Mesenteric fat pad (tissue), 1 donor: Measurements from ENCODE around the gene CDT1. TPM values are rescaled to one million over a fixed set of nuclear protein-coding genes. Genes with fewer than 3 reads are reported as not detected.
"Not testable (repeated sequence)": the region's sequence is repeated elsewhere in the genome, so short reads cannot be mapped to it uniquely, and the experiment has no call there.

Source experiments
- DNase-seq: peaks from one replicate; pipeline ENCODE4 v3.0.0-alpha.2; 2020; ENCODE audit warnings: low spot score
- total RNA-seq: library from RNA; stranded (reverse); fragmentation: NEBNext Ultra II Directional; extraction: Animal tissue kit (Norgen Biotek cat#: 25700); gene quantifications from one replicate; pipeline ENCODE4 v1.2.1, GENCODE V29; 2021
- donor health status: DM: yes; HTN: yes; CAD: no.

The CDT1 gene
- total RNA-seq, 1 donor from 2014 or later, result 0.22 TPM

DNA sequence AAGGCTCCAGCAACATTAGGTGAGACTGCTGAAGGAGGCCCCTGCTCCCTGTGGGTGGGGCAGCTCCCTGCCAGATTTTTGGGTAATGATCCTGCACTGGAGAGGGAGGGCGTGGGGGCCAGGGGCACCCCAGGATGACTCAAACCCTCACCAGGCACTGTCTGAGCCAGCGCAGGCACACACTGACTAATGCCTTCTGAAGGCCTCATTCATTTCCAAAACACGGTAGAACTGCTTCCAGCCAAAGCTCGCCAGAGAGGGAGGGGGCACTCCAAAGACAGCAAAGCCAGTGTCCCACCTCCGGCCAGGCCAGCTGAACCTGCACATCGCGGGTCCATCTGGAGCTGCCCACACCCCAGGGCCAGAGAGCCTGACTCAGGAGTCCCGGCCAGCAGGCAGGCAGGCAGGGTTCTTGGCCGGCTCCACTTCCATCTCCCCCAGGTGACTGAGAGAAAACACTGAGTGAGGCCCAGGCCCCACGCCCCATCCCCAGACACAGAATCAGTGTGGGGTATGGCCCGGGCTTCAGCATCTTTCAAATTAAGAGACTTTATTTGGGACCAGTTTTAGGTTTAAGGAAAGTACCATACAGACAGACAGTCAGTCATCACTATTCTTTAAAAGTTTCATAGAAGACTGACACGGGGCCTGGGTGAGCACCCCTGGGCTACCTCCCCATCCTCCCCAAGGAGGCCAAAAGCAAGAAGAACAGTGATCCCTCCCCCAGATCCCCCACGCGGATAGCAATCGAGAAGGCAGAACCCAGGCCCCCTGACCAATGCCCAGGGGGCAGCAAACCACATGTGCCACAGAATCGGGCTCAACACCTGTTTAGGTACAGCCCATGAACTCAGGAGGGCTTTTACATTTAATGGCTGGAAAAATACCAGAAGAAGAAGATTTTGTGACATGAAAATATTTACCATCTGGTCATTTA lies 20.9 kb upstream of the CDT1 start:
- DNase-seq, result no peak

DNA sequence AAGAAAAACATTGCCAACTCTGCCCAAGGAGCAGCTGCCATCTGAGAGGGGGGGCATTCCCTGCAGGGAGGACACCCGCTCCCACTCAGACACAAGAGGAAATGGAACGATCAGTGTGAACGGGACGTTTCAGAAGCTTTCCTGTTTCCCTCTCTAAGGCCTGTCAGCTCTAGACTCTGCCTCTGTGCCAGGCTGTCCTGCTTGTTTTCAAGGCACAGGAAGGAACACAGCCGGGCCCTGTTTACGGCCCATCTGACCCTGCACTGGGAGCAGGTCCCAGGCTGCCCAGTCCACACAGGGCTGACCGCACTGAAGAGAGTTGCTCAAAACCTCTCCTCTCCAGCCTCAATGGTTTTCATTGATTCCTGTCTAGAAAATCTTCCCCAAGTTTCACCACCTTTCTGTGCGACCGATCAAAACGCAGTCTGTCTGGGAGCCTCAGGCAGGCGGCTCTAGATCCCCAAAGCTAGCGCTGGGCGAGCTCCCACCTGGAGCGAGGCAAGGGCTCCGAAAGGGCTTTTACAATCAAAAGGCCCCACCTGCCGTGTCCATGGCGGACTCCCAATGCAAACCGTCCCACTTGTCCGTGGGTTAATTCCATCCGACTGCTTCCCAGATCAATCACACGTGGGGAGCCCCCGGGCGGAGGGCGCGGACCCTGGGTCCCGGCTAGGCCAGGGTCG lies 20.1 kb upstream of the CDT1 start:
- no peak for DNase-seq

DNA sequence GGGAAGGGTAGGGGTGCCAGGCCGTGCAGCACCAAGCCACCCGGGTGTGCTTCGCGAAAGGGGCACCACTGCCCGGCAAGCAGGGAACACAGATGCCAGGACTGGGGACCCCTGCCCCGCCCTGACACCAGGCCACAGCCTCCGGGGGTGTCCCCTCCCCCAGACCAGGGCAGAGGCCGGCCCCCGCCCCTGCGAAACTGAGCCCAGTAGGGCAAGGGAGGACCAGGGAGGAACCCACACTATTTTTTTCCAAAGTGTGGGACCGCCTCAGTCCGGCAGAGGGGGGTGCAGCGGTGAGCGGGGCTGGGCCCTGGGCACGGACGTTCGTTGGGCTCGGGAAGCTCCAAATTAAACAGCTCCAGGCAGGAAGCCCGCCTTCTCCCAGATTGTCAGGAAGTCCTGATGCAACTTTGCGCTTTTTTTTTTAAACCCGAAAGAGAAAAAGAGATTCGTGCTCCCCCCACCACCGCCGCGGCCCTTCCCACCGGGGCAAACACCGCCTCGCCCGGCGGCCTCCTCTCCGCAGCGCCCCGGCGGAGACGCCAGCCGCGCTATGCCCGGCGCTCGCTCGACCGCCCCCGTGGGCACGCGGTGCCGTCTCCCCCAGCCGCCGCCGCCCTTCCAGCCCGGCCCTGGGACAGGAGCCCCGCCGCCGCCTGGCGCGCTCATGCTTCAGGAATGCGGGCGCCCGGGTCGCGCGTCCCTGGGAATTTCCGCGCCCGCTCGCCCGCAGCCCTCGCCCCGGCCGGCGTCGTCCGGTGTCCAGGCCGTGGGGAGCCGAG lies 19.3 kb upstream of the CDT1 start:
- no peak for DNase-seq

DNA sequence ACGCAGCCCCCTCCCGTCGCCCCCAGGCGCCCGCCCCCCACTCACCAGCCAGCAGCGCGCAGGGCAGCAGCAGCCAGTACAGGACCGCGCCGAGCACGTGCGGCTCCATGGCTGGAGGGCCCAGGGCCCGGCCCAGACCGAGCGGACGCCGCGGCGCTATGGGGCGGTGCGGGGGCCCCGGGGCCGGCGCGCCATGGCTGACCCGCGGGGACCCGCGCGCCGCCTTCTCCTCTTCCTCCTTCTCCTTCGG lies 18.8 kb upstream of the CDT1 start:
- no peak for DNase-seq

DNA sequence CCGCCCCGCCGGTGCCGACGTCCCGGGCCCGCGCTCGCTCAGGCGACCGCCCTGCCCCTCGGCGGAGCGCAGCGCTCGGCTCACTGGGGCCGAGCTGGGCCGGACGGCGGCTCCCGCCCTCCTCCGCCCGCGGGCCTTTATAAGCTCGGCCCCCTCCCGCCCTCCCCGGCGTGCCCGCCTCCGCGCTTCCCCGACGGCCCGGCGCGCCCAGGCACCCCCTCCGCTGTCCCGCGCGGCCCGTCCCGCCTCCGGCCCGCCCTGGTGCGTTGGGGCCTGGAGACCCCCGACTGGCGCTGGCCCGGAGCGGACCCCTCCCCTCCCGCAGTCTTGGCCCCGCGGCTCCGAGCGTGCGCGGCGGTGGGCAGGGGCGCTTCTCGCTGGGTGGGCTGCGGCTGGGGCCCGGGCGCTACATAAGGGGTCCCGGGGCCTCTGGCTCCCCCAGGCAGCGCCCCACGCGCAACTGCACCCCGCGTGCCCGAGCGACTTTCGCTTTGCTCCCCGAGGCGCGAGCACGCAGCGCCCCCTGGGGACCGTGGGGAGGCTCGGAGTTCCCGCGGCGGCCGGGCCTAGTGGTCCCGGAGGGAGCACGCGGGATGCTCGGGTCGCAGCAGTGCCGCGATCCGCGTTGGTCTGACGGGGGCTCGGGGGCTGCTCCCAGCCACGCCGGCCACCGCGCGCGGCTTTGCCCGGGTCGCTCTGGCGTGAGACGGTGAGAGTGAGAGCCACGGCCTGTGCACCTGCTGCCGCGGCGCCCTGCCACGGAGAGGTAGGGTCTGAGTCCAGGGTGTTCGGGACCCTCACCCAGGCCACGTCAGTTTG lies 18.3 kb upstream of the CDT1 start, which contains the start of gene PIEZO1:
TSS of gene PIEZO1 (minus strand) at position 115 of the 819 bp plus-strand sequence. CDS start 256 bp downstream, outside the sequence.
- no peak for DNase-seq

DNA sequence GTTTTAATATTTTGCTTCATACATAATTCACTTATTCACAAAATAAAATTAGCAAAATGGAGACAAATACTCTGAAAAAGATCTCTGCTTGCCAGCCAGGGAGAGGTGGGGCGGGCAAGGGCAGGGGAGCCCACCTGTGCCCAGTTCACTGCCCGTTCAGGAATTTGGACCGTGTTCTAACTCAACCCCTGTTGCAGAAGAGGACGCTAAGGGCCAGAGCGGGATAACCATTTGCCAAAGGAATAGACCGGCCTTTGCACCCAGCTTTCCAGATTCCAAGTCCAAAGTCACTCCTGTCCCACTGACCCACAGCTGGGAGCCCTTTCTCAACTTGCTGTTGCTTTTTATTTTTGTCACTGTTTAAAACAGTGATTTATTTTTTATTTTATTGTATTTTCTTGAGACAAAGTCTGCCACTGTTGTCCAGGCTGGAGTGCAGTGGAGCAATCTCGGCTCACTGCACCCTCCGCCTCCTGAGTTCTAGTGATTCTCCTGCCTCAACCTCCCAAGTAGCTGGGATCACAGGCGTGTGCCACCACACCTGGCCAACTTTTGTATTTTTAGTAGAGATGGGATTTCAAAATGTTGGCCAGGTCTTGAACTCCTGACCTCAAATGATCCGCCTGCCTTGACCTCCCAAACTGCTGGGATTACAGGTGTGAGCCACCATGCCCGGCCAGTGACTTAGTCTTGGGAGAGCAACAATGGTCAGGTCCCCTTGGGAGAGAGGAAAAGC lies 15.8 kb upstream of the CDT1 start:
- no peak for DNase-seq

DNA sequence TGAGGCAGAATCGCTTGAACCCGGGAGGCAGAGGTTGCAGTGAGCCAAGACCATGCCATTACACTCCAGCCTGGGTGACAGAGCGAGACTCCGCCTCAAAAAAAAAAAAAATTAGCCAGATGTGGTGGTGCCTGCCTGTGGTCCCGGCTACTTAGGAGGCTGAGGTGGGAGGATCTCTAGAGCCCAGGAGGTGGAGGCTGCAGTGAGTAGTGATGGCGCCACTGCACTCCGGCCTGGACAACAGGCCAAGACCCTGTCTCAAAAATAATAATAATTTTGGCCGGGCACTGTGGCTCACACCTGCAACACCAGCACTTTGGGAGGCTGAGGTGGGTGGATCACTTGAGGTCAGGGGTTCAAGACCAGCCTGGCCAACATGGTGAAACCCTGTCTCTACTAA lies 14.8 kb upstream of the CDT1 start:
- not testable (repeated sequence) for DNase-seq

DNA sequence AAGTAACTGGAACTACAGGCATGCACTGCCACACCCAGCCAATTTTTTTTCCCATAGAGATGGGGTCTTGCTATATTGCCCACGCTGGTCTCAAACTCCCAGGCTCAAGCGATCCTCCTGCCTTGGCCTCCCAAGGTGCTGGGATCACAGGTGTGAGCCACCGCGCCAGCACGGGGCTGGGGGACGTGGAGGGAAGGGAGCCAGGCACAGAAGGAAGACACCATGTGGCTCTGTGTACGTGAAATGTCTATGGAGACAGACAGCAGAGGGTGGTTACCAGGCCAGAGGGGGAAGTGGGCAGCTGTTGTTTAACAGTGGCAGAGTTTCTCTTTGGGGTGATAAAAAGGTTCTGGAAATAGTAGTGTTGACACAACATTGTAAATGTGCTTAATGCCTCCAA lies 14.0 kb upstream of the CDT1 start:
- DNase-seq, result no peak

DNA sequence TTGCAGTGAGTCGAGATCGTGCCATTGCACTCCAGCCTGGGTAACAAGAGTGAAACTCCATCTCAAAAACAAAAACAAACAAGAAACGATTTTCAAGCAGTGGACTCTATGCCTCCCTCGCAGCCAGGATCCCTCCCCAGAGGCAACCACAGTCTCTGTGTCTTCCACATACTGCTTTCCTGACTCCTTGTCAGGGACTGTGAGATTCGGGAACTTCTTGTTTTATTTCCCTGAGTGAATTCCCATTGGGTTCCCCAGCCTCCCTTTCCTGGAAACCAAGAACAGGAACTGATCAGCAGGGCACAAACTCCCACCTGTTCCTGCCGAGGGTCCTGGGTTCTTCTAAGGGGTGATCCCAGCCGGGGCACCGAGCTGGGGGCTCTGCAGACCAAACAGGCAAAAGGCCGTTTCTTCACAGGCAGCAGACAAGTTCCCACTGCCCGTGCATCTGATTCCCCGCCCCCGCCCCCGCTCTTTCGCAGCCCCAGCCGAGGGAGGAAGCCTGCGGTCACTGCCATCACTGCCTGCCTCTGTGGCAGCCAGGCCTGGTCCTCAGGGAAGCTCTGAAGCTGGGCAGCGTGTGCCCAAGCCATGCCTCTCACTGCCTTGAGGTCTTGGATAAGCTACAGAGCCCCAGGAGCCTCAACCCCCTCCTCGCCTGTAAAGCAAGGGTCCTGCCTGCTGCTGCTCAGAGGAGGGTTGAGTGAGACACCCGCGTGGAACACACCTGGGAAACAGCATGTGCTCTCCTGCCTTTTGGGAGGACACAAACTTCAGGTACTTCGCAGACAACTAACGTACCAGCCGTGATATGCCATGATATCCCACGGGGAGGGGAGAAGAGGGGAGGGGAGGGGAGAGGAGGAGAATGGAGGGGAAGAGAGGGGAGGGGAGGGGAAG lies 13.0 kb upstream of the CDT1 start:
- DNase-seq, result no peak

DNA sequence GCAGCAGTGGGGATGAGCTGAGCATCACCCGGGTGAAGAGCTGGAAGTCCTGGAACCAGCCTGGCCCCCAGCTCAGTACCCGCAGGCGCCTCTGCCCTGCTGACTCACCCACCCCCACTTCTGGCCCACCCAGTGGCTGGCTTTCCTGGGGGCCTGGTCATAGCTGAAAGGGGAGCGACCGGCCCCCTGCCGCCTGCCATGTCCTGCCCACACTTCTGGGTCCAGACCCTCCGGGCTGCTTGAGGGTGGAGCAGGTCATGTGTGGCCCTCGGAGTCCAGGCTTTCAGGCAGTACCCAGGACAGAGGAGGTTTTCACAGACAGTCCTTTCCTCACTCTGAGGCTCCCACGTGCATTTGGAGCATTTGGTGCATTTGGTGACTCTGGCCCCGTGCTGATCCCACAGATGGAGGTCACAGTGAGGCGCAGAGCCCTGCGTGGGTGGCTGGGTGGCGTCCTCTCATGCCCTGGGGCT lies 11.5 kb upstream of the CDT1 start:
- DNase-seq, result no peak

DNA sequence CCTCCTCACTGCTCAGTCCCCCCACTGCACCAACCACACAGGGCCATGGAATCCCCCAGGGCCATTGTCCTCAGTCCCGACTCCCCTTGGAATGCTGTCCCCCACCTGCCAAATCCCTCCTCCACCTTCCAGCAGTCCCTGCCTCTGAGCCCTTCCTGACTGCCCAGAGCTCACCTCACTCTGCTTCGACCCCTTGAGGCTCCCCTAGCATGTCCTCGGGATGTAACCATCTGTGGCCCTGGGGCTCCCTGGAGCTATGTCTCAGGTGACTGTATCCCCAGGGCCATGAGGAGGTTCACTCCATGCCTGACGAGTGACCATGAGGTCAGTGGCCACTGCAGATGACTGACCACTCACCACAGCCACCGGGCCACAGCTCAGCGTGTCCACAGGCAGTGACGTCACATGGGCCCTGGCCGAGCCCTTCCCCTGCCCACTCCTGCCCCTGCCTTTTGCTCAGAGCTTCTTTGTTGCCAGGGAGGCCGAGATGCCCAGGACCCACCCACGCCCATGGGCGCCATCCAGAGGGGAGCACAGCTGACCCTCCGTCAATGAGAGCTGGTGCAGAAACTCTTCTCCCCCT lies 10.8 kb upstream of the CDT1 start:
- DNase-seq, result no peak

DNA sequence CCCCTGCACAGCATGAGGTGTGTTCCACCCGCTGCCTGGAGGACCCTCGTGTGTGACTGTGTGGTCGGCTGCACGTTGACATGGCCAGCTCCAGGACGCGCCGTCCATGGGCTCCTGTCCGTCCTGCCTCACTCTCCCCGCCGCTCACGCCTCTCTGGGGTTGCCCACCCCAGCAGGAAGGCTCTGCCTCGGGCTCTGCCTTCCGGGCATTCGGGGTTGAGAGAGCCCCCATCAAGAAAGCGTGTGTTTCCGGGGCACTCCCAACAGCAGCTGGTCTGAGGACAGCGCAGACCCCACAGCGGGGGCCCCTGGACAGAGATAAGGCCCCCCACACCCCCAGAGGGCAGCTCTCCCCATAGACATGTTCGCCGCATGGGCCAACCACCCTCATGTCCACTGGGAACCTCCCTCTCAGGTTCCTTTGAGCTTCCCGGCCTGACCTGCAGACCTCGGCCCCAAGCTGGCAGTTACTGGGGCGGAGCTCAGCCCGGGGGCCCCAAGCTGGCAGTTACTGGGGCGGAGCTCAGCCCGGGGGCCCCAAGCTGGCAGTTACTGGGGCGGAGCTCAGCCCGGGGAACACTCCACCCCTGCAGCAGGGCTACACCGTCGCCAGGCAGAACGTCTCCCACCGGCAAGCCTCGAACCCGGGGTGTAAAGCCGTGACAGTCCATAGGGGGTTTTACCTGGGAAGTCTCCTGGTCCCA lies 10.2 kb upstream of the CDT1 start:
- no peak for DNase-seq

DNA sequence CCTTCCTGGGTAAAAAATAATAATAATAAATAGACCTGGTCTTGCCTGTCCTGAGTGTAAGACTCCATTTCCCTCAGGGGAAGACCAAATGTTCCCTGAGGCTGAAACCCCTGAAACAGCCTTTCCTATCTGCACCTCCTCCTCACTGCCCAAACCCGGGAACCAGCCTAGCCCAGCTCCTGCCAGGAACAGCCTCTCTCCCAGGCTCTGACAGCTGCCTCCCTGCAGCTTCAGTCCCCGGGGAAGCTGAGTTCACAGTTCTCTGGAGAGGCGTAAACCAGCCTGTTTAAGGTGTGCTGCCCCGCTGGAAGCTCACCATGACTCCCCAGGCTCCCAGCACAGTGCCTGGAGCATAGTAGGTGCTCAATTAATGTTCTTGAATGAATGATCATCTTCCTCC lies 7.3 kb upstream of the CDT1 start:
- DNase-seq, result no peak

DNA sequence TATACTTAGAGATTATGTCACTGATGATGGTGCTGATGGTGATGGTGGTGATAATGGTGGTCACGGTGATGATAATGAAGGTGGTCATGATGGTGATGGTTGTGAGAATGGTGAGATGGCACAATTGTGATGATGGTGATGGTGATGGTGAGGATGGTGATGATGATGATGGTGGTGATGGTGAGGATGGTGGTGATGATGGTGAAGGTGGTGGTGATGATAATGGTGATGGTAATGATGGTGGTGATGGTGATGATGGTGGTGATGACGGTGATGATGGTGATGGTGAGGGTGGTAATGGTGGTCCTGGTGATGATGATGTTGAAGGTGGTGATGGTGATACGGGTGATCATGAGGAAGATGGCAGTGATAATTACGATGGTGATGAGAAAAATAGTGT lies 5.5 kb upstream of the CDT1 start:
- DNase-seq, result no peak

DNA sequence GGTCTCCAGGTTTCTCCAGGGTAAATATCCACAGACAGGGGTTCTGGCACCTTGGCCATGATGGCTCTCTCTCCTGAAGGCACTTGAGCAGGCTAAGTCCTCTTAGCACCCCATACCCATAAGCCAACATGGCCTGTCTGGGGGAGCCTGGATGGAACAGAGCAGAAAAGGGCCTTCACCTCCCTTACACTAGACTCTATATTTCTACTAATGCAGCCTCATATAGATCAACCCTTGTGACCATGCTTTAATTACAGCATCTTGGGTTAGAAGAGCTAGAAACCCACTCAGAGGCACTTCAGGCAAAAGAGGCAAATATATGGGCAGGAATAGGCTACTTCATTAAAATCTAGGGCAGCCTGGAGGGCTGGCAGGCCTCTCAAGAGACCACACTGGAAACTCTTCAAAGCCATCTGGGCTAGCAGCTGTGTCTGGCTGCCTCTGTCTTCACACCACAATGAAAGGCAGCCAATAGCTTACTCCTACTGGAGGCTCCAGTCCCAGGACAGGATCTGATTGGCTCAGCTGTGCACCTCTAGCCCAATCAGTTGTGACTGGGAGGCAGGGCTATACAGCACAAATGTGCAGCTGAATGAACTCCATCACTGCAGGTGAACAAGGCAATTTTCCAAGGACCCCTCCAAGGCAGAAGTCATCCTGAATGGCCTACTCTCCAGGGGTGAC lies 4.7 kb upstream of the CDT1 start:
- DNase-seq, result no peak

DNA sequence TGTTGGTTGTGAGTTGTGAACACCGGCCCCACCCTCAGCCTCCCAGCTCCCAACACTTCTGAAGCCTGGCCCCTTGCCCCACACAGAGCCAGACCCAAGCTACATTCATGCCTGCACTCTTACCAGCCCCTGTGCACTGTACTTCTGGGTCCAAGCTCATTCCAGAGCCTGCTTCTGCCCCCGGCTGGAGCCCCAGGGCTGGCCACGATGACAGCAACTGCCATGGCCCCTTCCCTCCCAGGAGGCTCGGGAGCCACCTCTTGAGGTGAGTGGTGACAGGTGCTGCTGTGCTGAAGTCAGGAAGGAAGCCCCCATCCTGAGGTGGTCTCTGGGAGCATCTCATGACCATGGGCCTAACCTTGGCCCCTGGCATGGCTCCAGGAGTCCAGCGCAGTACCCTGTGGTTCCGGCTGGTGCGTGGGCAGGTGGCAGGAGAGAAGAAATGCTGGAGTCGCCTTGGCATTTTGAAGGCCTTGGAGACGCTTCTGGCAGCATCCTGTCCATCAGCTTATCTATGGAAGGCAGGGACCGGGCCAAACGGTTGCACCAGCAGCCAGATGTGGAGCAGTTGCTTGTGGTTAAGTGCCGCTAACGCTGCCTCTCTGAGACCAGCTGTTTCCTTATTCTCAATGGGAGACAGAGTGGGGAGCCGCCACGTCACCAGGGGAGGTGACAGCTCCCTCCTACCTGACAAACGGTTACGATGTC lies 3.9 kb upstream of the CDT1 start:
- no peak for DNase-seq

DNA sequence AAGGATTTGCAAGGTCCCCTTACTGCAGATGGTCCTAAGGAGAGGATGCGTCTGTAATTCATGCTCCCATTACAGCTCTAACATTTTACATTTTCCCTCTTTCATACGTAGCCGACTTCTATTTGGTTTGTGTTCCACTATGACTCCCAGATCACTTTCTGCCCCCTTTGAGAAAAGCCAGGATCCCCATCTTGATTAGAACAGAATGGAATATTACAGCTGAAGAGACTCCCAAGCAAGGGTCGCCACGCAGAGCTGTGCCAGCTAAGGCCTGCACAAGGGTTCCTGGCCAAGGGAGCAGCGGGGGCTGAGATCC lies 3.4 kb upstream of the CDT1 start:
- DNase-seq, result no peak
